H1 (cell line): Measurements from ENCODE around the gene RRP7A. TPM values are rescaled to one million over a fixed set of nuclear protein-coding genes. Genes with fewer than 3 reads are reported as not detected.
"Not testable (repeated sequence)": the region's sequence is repeated elsewhere in the genome, so short reads cannot be mapped to it uniquely, and the experiment has no call there.

Experiments used
- CTCF ChIA-PET: fragments of 300-600 bp; sonication (Branson Sonifier 250); formaldehyde crosslinking; loops from one replicate; lab custom pipeline; 2021; ENCODE audit not compliant: partially characterized antibody; lab: Charles Lee
- POLR2A ChIA-PET: fragments of 300-600 bp; sonication (Branson Sonifier 250); formaldehyde crosslinking; loops from one replicate; lab custom pipeline; 2021; ENCODE audit warnings: inconsistent platforms; ENCODE audit not compliant: partially characterized antibody; lab: Charles Lee
- DNase-seq, 2 experiments: peaks; one replicate each; pipeline versions ENCODE4 v3.0.0 to v3.0.0-alpha.2; 2010 to 2022; ENCODE audit warnings: low spot score in 2 of 2, low read depth in 1 of 2, mixed read lengths in 1 of 2
- FAIRE-seq: peaks from 2 replicates; lab custom pipeline; 2011; peaks lifted over from hg19 to GRCh38; lab: Jason Lieb, UNC
- H2AFZ ChIP-seq: 2 replicates; pipeline ENCODE4 v1.8.1; 2012; ENCODE audit warnings: low read length, inconsistent platforms
- H2AK5ac ChIP-seq: 2 replicates; pipeline ENCODE4 v1.6.1; 2013; ENCODE audit warnings: low read depth, low read length
- H2BK120ac ChIP-seq: replicated peaks from 2 replicates; pipeline ENCODE3; 2013; ENCODE audit warnings: low read depth, low read length, inconsistent platforms
- H2BK12ac ChIP-seq: 2 replicates; pipeline ENCODE4 v1.6.1; 2013; ENCODE audit warnings: low read depth, low read length
- H2BK15ac ChIP-seq: 2 replicates; pipeline ENCODE4 v1.6.1; 2013; ENCODE audit warnings: low read length
- H2BK20ac ChIP-seq: 2 replicates; pipeline ENCODE4 v1.6.1; 2013; ENCODE audit warnings: low read length
- H2BK5ac ChIP-seq: 2 replicates; pipeline ENCODE4 v1.6.1; 2013; ENCODE audit warnings: low read depth, low read length
- H3K14ac ChIP-seq: 2 replicates; pipeline ENCODE4 v1.6.1; 2013; ENCODE audit warnings: inconsistent platforms; ENCODE audit not compliant: insufficient read length
- H3K18ac ChIP-seq: 2 replicates; pipeline ENCODE4 v1.6.1; 2013; ENCODE audit warnings: low read length; ENCODE audit errors: extremely low read depth
- H3K23ac ChIP-seq: 2 replicates; pipeline ENCODE4 v1.6.1; 2013; ENCODE audit warnings: inconsistent platforms; ENCODE audit not compliant: insufficient read length
- H3K23me2 ChIP-seq: 2 replicates; pipeline ENCODE4 v1.6.1; 2013; ENCODE audit warnings: low read depth, low read length
- H3K27ac ChIP-seq: 2 replicates; pipeline ENCODE4 v1.6.1; 2011; ENCODE audit warnings: low read depth, low read length, inconsistent platforms
- H3K27me3 ChIP-seq, 4 experiments: replicated peaks in 1 of 4; 1 replicate in 1 of 4; 2 replicates in 3 of 4; pipeline versions ENCODE4 v1.6.1 to v1.8.1; 2011 to 2013; ENCODE audit warnings: low read length in 3 of 4, mild to moderate bottlenecking in 3 of 4, inconsistent platforms in 2 of 4, mixed read lengths in 2 of 4, moderate library complexity in 1 of 4; ENCODE audit not compliant: control insufficient read depth in 3 of 4, insufficient read depth in 3 of 4; ENCODE audit errors: extremely low read depth in 1 of 4
- H3K36me3 ChIP-seq, 4 experiments: 2 replicates each; pipeline versions ENCODE4 v1.6.1 to v1.8.1; 2011 to 2013; ENCODE audit warnings: mild to moderate bottlenecking in 4 of 4, low read length in 3 of 4, moderate library complexity in 2 of 4, control low read depth in 1 of 4, inconsistent platforms in 1 of 4; ENCODE audit not compliant: insufficient read depth in 4 of 4, control insufficient read depth in 2 of 4
- H3K4ac ChIP-seq: replicated peaks from 2 replicates; pipeline ENCODE3; 2013; ENCODE audit warnings: low read length, low read depth, mixed read lengths, inconsistent platforms; ENCODE audit not compliant: insufficient read length
- H3K4me1 ChIP-seq, 4 experiments: replicated peaks in 1 of 4; 1 replicate in 1 of 4; 2 replicates in 3 of 4; pipeline versions ENCODE4 v1.6.1 to v1.8.1; 2011 to 2013; ENCODE audit warnings: low read length in 3 of 4, inconsistent platforms in 2 of 4, mixed read lengths in 1 of 4; ENCODE audit not compliant: insufficient read depth in 4 of 4, control insufficient read depth in 3 of 4
- H3K4me2 ChIP-seq, 2 experiments: 2 replicates each; pipeline versions ENCODE4 v1.6.1 to v1.8.1; 2011 to 2013; ENCODE audit warnings: low read depth in 2 of 2, low read length in 2 of 2, control low read depth in 1 of 2, inconsistent platforms in 1 of 2, mild to moderate bottlenecking in 1 of 2; ENCODE audit not compliant: insufficient read depth in 1 of 2
- H3K4me3 ChIP-seq, 4 experiments: fragments of 200-600, 300-600 bp in 1 of 4; sonication (generic), shearing (Covaris generic), sonication (Bioruptor Twin) in 1 of 4; 2 replicates each; pipeline versions ENCODE4 v1.5.1 to v1.8.1; 2011 to 2016; ENCODE audit warnings: low read length in 4 of 4, low read depth in 3 of 4, control low read depth in 2 of 4, inconsistent platforms in 2 of 4, mild to moderate bottlenecking in 2 of 4, mixed read lengths in 1 of 4, moderate library complexity in 1 of 4; ENCODE audit not compliant: insufficient read depth in 2 of 4; ENCODE audit errors: extremely low read depth in 1 of 4
- H3K56ac ChIP-seq: replicated peaks from 2 replicates; pipeline ENCODE3; 2013; ENCODE audit warnings: low read depth, mild to moderate bottlenecking, mixed read lengths, low read length, inconsistent platforms; ENCODE audit not compliant: insufficient read length
- H3K79me1 ChIP-seq: 2 replicates; pipeline ENCODE4 v1.6.1; 2013; ENCODE audit warnings: low read depth, low read length, control low read depth
- H3K79me2 ChIP-seq, 2 experiments: 2 replicates each; pipeline versions ENCODE4 v1.6.1 to v1.8.1; 2012 to 2013; ENCODE audit warnings: low read length in 2 of 2, mild to moderate bottlenecking in 2 of 2, inconsistent platforms in 1 of 2; ENCODE audit not compliant: insufficient read depth in 2 of 2, control insufficient read depth in 1 of 2
- H3K9ac ChIP-seq, 4 experiments: replicated peaks in 1 of 4; 1 replicate in 1 of 4; 2 replicates in 3 of 4; pipeline versions ENCODE4 v1.6.1 to v1.8.1; 2011 to 2013; ENCODE audit warnings: low read depth in 3 of 4, low read length in 3 of 4, control low read depth in 2 of 4, mild to moderate bottlenecking in 2 of 4, moderate library complexity in 2 of 4, inconsistent platforms in 1 of 4; ENCODE audit errors: extremely low read depth in 1 of 4
- H3K9me3 ChIP-seq, 2 experiments: 2 replicates each; pipeline versions ENCODE4 v1.6.1 to v1.8.1; 2012 to 2013; ENCODE audit warnings: mild to moderate bottlenecking in 2 of 2, moderate library complexity in 2 of 2, control low read depth in 1 of 2, inconsistent platforms in 1 of 2, low read depth in 1 of 2, low read length in 1 of 2, mixed read lengths in 1 of 2; ENCODE audit not compliant: insufficient read depth in 2 of 2
- H4K20me1 ChIP-seq, 2 experiments: replicated peaks in 1 of 2; 2 replicates each; pipeline versions ENCODE3 to v1.8.1; 2011 to 2013; ENCODE audit warnings: inconsistent platforms in 2 of 2, low read length in 2 of 2, mild to moderate bottlenecking in 1 of 2; ENCODE audit not compliant: insufficient read depth in 2 of 2, control insufficient read depth in 1 of 2
- H4K5ac ChIP-seq: 2 replicates; pipeline ENCODE4 v1.6.1; 2013; ENCODE audit warnings: low read length, low read depth, mixed read lengths, inconsistent platforms; ENCODE audit not compliant: insufficient read length
- H4K8ac ChIP-seq: 2 replicates; pipeline ENCODE4 v1.8.0; 2013; ENCODE audit warnings: mild to moderate bottlenecking, moderate library complexity, low read length, inconsistent platforms; ENCODE audit not compliant: insufficient read depth; ENCODE audit errors: extremely low read depth
- H4K91ac ChIP-seq: replicated peaks from 2 replicates; pipeline ENCODE3; 2013; ENCODE audit warnings: low read length, mixed read lengths, inconsistent platforms; ENCODE audit not compliant: insufficient read length
- ATF3 ChIP-seq: IDR thresholded peaks from 2 replicates; pipeline ENCODE4 v1.6.1; 2011; ENCODE audit warnings: low read depth, mild to moderate bottlenecking, low read length; ENCODE audit not compliant: insufficient read depth
- CTBP2 ChIP-seq: IDR thresholded peaks from 2 replicates; pipeline ENCODE4 v1.7.0; 2011; ENCODE audit warnings: borderline replicate concordance, mild to moderate bottlenecking, moderate library complexity, mixed read lengths, low read length; ENCODE audit not compliant: insufficient read depth, insufficient read length
- HDAC6 ChIP-seq: IDR thresholded peaks from one replicate; pipeline ENCODE4 v1.7.1; 2012; ENCODE audit warnings: low read depth, mild to moderate bottlenecking, inconsistent platforms, low read length, moderate library complexity
- MAX ChIP-seq: IDR thresholded peaks from 2 replicates; pipeline ENCODE4 v1.6.1; 2012; ENCODE audit warnings: inconsistent platforms
- NRF1 ChIP-seq: IDR thresholded peaks from 2 replicates; pipeline ENCODE4 v1.6.1; 2011; ENCODE audit warnings: mild to moderate bottlenecking, low read depth, low read length, improper control_type of control experiment
- SP1 ChIP-seq: IDR thresholded peaks from 2 replicates; pipeline ENCODE4 v1.6.1; 2011; ENCODE audit warnings: low read depth, low read length
- SP4 ChIP-seq: IDR thresholded peaks from 2 replicates; pipeline ENCODE4 v1.6.1; 2012; ENCODE audit warnings: low read length, inconsistent platforms
- TAF1 ChIP-seq: IDR thresholded peaks from 2 replicates; pipeline ENCODE4 v1.6.1; 2011; ENCODE audit warnings: mild to moderate bottlenecking, low read depth, low read length
- WGBS, 2 experiments: shearing (Covaris generic) in 1 of 2; methylation state at CpG; one replicate each; pipeline versions ENCODE4 v1.1.6 to v1.1.7; 2013 to 2015; ENCODE audit warnings: low lambda C conversion rate in 2 of 2, mixed read lengths in 2 of 2, inconsistent platforms in 1 of 2, low coverage in 1 of 2, missing lambda C conversion rate in 1 of 2; ENCODE audit not compliant: insufficient replicate concordance in 2 of 2, insufficient coverage in 1 of 2, insufficient read length in 1 of 2; ENCODE audit errors: extremely low coverage in 1 of 2, missing lambda C conversion rate in 1 of 2; 5-methylcytosine and 5-hydroxymethylcytosine counted together
- polyA plus RNA-seq, 7 experiments: library from polyadenylated mRNA; depleted of rRNA in 3 of 7; stranded (reverse) in 5 of 7; unstranded in 2 of 7; fragments of >200 nt in 5 of 7; fragments of 200-250 nt in 2 of 7; gene quantifications; 1 replicate in 5 of 7; 2 replicates in 1 of 7; 4 replicates in 1 of 7; pipeline versions ENCODE4 v1.2.1 to v1.2.3, GENCODE V29; 2011 to 2013; ENCODE audit warnings: missing spikeins in 2 of 7, mixed read lengths in 2 of 7
- total RNA-seq: library from RNA; stranded (reverse); fragmentation: NEBNext Ultra II Directional; extraction: Animal tissue kit (Norgen Biotek cat#: 25700); gene quantifications from 2 replicates; pipeline ENCODE4 v1.2.1, GENCODE V29; 2021

Gene RRP7A
- total and polyA plus RNA-seq, 2 of the 8 experiments (the other 6 are each of a cell fraction or from before 2014, with no cell fraction given): 18.4 to 49.0 TPM

- TF ChIP-seq MAX (peak; percentile 82), NRF1 (no peak), SP4 (peak; percentile 47; the same call in 1 of the 2 replicates), CTBP2 (no peak), ATF3 (no peak), HDAC6 (no peak), TAF1 (peak; percentile 62; the same call in 1 of the 2 replicates), SP1 (peak; percentile 75)
Measured at GRCh38 chr22:42500161-42500835, 19.3 kb downstream of the RRP7A start (continued).

- ChIA-PET CTCF (interaction anchor here (0.6 to 1.2 kb wide), 2 partner anchors 218 to 534 kb away, joined by 3 to 4 read pairs; no protein-coding TSS in a partner anchor), POLR2A (interaction anchor here (0.9 to 1.1 kb wide), 2 partner anchors 27 to 116 kb away, joined by 3 to 4 read pairs; partner anchors contain the start of gene POLDIP3)
- H3K4me3 ChIP-seq, H3K9me3 ChIP-seq, H2BK15ac ChIP-seq, H3K27me3 ChIP-seq, H3K9ac ChIP-seq, H3K79me2 ChIP-seq, FAIRE-seq, H4K91ac ChIP-seq, H3K56ac ChIP-seq, H2BK20ac ChIP-seq, DNase-seq, H2BK5ac ChIP-seq, H3K36me3 ChIP-seq, H2AFZ ChIP-seq, H3K23me2 ChIP-seq, H3K23ac ChIP-seq, H2BK120ac ChIP-seq, H4K20me1 ChIP-seq, H3K27ac ChIP-seq, H3K14ac ChIP-seq, H3K4me2 ChIP-seq, H3K79me1 ChIP-seq, H3K18ac ChIP-seq: not testable (repeated sequence)
- 92% methylated on average over 9 of the region's 15 CpGs; no CpG with 5 or more reads in 1 of the 2 experiments for WGBS, 2 experiments
- H4K5ac ChIP-seq: peak overlapping the region; percentile 59
- peak overlapping the region; percentile 68; the same call in 1 of the 2 replicates for H2BK12ac ChIP-seq
- H3K4me1 ChIP-seq: peaks cover 3 to 14% (median 9%) of the 10 kb centered on the region in 4 experiments; a peak in 6 of 7 replicates
- H4K8ac ChIP-seq: peak overlapping the region; percentile 85
- H2AK5ac ChIP-seq: 0 out of 2 replicates have a peak overlapping the region, but pooled peaks have one; percentile 39
- peak overlapping the region; percentile 53 for H3K4ac ChIP-seq
Measured at GRCh38 chr22:42499773-42500160, 19.8 kb downstream of the RRP7A start.
